Measurements from ENCODE around the gene SPPL2B. TPM values are rescaled to one million over a fixed set of nuclear protein-coding genes. Genes with fewer than 3 reads are reported as not detected.

The SPPL2B gene
- total RNA-seq, 6 experiments from 2014 or later, result 11.8 to 39.8 (median 26.5) TPM

DNA sequence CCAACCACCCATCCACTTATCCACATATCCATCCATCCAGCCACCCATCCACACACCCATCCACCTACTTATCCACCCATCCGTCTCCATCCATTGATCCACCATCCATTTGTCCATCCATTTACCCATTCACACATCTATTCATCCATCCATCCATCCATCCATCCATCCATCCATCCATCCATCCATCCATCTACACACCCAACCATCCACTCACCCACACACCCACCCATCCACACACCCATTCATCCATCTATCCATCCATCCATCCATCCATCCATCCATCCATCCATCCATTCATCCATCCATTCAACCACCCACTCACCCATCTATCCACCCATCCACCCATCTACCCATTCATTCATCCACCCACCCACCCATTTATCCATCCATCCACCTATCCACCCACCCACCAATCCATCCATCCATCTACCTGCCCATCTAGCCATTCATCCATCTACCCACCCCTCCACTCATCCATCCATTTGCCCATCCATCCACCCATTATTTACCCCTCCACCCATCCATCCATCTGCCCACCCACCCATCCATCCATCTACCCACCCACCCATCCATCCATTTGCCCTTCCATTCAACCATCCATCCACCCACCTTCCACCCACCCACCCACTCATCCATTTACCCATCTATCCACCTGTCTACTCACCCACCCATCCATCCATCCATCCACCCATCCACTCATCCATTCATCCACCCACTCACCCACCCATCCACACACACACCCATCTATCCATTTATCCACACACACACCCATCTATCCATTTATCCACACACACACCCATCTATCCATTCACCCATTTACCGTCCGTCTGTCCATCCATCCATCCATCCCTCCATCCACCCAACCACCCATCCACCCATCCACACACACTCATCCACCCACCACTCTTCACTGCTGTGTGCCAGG, 29.1 kb downstream of the SPPL2B start:
- 89% methylated on average over 3 of the region's 3 CpGs for whole genome bisulfite sequencing (ENCODE audit: insufficient coverage, low coverage, low lambda C conversion rate, missing lambda C conversion rate)
- no peak overlapping the region for H3K4me3 ChIP-seq
- ATAC-seq (no peak), DNase-seq (no peak)
- no peaks in the 10 kb centered on the region for H3K9me3 ChIP-seq
- no peaks in the 10 kb centered on the region for H3K27me3 ChIP-seq
- no peaks in the 10 kb centered on the region for H3K4me1 ChIP-seq
- intact Hi-C loops (cut with DNase I), result no loop called here
- peaks cover 0 to 7% (median 0%) of the 10 kb centered on the region in 4 donors for H3K36me3 ChIP-seq
- H3K27ac ChIP-seq, result no peak overlapping the region
- TF ChIP-seq, protein P1, sequence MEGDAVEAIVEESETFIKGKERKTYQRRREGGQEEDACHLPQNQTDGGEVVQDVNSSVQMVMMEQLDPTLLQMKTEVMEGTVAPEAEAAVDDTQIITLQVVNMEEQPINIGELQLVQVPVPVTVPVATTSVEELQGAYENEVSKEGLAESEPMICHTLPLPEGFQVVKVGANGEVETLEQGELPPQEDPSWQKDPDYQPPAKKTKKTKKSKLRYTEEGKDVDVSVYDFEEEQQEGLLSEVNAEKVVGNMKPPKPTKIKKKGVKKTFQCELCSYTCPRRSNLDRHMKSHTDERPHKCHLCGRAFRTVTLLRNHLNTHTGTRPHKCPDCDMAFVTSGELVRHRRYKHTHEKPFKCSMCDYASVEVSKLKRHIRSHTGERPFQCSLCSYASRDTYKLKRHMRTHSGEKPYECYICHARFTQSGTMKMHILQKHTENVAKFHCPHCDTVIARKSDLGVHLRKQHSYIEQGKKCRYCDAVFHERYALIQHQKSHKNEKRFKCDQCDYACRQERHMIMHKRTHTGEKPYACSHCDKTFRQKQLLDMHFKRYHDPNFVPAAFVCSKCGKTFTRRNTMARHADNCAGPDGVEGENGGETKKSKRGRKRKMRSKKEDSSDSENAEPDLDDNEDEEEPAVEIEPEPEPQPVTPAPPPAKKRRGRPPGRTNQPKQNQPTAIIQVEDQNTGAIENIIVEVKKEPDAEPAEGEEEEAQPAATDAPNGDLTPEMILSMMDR (IDR thresholded peaks at IDR 0.05), result no peak
- TF ChIP-seq POLR2A (IDR thresholded peaks at IDR 0.05), result no peak

- Histone ChIP-seq H3K4me1 (no peaks in the 10 kb centered on the region), H3K27me3 (no peaks in the 10 kb centered on the region), H3K27ac (no peak overlapping the region), H3K36me3 (no peaks in the 10 kb centered on the region), H3K4me3 (no peak overlapping the region), H3K9me3 (no peaks in the 10 kb centered on the region)
- no peak for ATAC-seq
- TF ChIP-seq, protein P1 (IDR thresholded peaks at IDR 0.05), result no peak
- no peak for TF ChIP-seq POLR2A (IDR thresholded peaks at IDR 0.05)
- no peak for DNase-seq
- 74% methylated on average over 5 of the region's 28 CpGs for WGBS (ENCODE audit: insufficient coverage, low coverage, low lambda C conversion rate, missing lambda C conversion rate)
- intact Hi-C loops (cut with DNase I), result no loop called here
Measured at GRCh38 chr19:2358548-2359173, 30.2 kb downstream of the SPPL2B start.

DNA sequence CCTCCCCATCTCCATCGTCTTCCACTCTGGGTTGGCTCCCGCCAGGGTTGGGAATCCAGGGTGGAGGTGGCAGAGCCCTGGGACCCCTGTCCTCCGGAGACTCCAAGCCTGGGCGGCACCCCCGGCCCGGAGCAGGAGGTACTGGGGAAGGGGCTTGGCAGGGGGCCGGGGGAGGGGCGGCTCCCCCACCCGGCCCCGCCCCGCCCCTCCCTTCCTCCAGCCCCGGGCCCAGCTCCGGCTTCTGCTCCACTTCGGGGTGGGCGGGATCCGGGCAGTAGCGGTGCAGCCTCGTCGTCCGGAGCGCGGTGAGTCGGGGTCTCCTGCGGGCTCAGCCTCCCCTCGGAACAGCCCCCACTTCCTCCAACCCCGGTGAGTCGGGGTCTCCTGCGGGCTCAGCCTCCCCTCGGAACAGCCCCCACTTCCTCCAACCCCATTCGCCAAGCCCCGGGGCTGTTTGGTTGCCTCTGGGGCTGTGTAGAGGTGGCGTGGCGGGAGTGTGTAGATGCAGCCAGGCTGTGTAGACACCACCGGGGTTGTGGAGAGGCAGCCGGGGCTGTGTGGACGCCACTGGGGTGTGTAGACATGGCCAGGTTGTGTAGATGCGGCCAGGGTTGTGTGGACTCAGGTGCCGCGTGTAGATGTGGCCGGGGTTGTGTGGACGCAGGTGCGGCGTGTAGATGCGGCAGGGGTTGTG, 31.7 kb downstream of the SPPL2B start, which contains the start of gene TMPRSS9:
TSS of gene TMPRSS9 (plus strand) at position 274 of the 694 bp plus-strand sequence. CDS start 29,521 bp downstream, outside the sequence.
- no peaks in the 10 kb centered on the region for H3K4me1 ChIP-seq
- DNase-seq, result no peak
- ATAC-seq, result no peak

DNA sequence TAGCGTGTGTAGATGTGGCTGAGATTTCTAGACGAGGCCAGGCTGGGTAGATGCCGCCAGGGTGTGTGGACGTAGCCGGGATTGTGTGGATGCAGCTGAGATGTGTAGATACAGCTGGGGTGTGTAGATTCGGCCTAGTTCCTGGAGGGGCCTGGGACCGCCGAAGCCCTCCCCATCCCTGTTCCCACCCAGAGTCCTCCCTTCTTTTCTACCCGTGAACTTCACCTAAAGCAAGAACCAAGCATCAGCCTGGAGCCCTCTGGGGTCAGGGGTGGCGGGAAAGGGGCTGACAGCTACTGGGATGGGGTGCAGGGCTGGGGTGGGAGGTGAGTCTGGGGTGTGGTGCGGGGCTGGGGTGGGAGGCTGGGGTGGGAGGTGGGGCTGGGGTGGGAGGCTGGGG, 32.3 kb downstream of the SPPL2B start:
- no peak for DNase-seq
- ATAC-seq, result no peak
- Histone ChIP-seq H3K9me3 (no peaks in the 10 kb centered on the region), H3K27ac (no peak overlapping the region), H3K36me3 (no peaks in the 10 kb centered on the region), H3K4me1 (no peaks in the 10 kb centered on the region), H3K4me3 (no peak overlapping the region), H3K27me3 (no peaks in the 10 kb centered on the region)
- intact Hi-C loops (cut with DNase I), result no loop called here
- WGBS (ENCODE audit: insufficient coverage, low coverage, low lambda C conversion rate, missing lambda C conversion rate), result 51% methylated on average over 9 of the region's 11 CpGs
- TF ChIP-seq, protein P1 (IDR thresholded peaks at IDR 0.05), result no peak
- no peak for TF ChIP-seq POLR2A (IDR thresholded peaks at IDR 0.05)

More for the DNA sequence above, 31.7 kb downstream of the SPPL2B start, which contains the start of gene TMPRSS9:
- no peaks in the 10 kb centered on the region for H3K9me3 ChIP-seq
- H3K4me3 ChIP-seq, result no peak within 1 kb of the TSS
- no peak within 1 kb of the TSS for H3K27ac ChIP-seq
- 33% methylated on average over 20 of the region's 44 CpGs for WGBS (ENCODE audit: insufficient coverage, low coverage, low lambda C conversion rate, missing lambda C conversion rate)
- no peaks in the 10 kb centered on the region for H3K36me3 ChIP-seq
- TF ChIP-seq, protein P1 (IDR thresholded peaks at IDR 0.05), result no peak
- TF ChIP-seq POLR2A (IDR thresholded peaks at IDR 0.05), result no peak
- no peaks in the 10 kb centered on the region for H3K27me3 ChIP-seq
- intact Hi-C loops (cut with DNase I), result no loop called here

Measured in right lobe of liver (tissue), 6 donors.